ENCODE results near the gene AKR1A1.
"Not testable (repeated sequence)": the region's sequence is repeated elsewhere in the genome, so short reads cannot be mapped to it uniquely, and the experiment has no call there.

Gene AKR1A1

GRCh38 chr1:45523975-45524374 lies 26.7 kb upstream of the AKR1A1 start:
- not testable (repeated sequence) for DNase-seq

DNA sequence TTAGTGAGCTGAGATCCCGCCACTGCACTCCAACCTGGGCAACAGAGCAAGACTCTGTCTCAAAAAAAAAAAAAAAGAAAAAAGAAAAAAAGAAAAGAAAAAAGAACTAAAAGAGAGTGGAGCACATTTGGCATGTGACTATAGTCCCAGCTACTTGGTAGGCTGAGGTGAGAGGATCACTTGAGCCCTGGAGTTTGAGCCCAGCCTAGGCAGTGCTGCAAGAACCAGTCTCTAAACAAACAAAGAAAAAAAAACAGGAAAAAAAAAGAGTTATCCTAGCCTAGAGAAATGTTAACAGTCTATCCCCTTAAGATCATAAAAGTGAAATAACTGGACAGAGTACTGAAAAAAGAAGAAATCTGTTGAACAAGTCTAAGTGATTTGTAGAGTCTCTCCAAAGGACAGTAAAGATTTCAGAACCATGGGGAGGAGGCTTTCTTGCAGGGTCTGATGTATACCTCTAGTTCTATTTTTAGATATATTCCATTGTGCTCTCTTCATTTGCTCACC lies 24.4 kb upstream of the AKR1A1 start:
- DNase-seq, result no peak

GRCh38 chr1:45530632-45531135 lies 19.9 kb upstream of the AKR1A1 start:
- DNase-seq, result no peak

DNA sequence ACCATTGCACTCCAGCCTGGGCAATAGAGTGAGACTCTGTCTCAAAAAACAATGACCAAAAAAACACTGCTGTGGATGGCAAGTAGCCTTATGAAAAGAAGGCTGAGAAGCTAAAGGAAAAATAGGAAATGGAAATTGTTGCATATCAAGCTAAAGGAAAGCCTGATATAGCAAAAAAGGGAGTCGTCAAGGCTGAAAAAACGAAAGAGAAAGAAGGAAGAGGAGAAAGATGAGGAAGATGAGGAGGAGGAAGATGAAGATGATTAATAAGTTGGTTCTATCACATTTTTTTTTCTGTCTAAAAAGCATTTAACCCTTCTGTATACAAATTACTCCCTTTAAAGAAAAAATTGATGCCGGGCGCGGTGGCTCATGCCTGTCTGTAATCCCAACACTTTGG lies 18.8 kb upstream of the AKR1A1 start:
- no peak for DNase-seq

GRCh38 chr1:45535988-45536766 lies 14.4 kb upstream of the AKR1A1 start:
- DNase-seq, result no peak

GRCh38 chr1:45536886-45537285 lies 13.7 kb upstream of the AKR1A1 start:
- no peak for DNase-seq

DNA sequence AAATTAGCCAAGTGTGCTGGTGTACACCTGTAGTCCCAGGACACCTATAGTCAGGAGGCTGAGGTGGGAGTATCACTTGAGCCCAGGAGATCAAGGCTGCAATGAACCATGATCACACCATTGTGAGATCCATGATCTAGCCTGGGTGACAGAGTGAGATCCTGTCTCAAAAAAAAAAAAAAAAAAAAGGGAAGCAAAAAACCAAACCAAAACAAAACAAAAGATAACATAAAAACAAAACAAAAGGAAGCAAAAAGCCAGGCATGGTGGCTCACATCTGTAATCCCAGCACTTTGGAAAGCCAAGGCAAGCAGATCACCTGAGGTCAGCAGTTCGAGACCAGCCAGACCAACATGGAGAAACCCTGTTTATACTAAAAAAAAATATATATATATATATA lies 9.4 kb upstream of the AKR1A1 start:
- no peak for DNase-seq

DNA sequence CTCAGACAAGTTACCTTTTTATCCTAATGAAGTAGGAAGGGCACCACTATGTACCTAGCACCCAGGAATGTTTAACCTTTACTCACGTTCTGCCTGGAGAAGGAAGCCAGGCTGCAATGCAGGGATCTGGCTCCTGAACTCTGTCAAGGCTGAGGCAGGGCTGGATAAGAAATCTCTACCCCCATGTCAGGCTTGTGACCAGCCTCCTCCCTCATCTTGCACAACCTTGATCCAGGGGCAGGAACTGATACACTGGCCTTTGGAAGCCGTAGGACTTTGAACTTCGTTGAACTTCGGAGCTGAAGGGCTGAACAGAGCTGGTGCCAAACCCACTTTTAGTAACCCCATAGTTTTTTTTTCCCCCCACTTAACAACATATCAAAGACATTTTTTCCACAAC lies 8.0 kb upstream of the AKR1A1 start:
- no peak for DNase-seq

DNA sequence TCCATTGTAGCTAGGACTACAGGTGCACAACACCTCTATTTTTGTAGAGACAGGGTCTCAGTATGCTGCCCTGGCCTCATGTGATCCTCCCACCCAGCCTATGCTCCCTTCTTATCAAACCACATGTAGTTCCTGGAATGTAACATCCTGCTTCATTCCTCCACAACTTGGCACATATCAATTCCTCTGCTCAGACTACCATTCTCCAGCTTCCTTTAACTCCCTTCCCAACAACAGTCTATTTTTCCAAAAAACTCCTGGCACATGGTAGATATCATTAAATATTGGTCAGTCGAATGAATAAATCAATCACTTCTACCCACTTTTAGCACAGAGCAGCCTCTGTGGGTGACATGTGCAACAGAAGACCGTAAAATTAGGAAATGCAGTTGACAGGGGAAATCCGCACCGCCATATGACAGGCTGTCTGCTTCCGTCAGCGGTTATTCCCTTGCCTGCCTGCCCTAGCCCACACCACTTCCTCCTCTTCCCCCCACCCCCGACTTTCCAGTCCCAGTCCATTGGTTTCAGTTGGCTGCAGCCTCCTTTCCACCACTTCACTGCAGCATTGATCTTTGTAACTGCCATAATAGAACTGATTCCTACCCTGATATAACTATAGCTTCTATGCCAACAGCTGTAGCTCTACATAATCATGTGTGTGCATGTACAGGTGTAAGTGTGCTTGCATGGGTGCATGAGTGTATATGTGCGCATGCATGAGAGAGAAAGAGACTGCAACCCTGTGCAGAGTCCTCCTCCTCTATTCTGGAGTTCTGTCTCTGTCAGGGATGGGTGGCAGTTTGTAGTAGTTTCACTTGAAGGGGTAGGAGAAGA lies 6.8 kb upstream of the AKR1A1 start:
- peak; percentile 98 for DNase-seq

DNA sequence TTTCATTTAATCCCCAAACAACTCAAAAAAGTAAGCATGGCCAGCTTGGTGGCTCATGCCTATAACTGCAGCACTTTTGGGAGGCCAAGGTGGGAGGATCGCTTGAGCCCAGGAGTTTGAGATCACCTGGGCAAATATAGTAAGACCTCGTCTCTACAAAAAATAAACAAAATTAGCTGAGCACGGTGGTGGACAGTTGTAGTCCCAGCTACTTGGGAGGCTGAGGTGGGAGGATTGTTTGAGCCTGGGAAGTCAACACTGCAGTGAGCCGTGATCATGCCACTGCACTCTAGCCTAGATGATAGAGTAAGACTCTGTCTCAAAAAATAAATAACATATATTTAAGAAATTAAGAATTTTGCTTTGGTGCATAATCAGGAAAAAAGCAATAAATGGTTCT lies 6.1 kb upstream of the AKR1A1 start:
- no peak for DNase-seq

DNA sequence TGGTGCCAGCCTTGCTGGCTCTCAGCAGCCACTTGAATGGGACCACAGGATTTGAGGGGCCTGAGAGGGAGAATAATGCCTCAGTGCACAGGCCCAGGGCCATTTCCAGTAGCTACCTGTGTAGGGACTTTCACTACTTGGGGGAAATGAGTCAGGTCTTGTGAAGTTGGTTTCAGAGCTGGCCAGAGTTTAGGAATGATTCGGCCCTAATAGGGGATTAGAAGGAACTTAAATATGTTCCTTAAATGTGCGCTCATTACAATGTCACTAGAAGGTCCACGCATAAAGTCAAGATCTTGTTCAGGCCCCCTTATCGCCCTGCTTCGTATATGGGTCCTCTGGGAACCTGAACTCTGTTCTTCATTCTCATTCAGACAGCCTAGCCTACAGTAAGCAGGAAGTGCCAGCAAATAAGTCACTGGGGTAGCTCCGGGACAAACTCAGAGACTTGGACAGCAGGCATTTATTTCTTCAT lies 5.6 kb upstream of the AKR1A1 start:
- DNase-seq, result no peak

GRCh38 chr1:45545553-45546310 lies 4.9 kb upstream of the AKR1A1 start:
- DNase-seq, result no peak

- DNase-seq, result no peak
Observed at GRCh38 chr1:45551684-45552083, 1.1 kb downstream of the AKR1A1 start.

GRCh38 chr1:45552331-45552730 lies 1.7 kb downstream of the AKR1A1 start:
- no peak for DNase-seq

GRCh38 chr1:45554198-45554597 lies 3.6 kb downstream of the AKR1A1 start:
- DNase-seq, result no peak

- DNase-seq, result no peak
Observed at GRCh38 chr1:45557422-45557944, 6.9 kb downstream of the AKR1A1 start.

DNA sequence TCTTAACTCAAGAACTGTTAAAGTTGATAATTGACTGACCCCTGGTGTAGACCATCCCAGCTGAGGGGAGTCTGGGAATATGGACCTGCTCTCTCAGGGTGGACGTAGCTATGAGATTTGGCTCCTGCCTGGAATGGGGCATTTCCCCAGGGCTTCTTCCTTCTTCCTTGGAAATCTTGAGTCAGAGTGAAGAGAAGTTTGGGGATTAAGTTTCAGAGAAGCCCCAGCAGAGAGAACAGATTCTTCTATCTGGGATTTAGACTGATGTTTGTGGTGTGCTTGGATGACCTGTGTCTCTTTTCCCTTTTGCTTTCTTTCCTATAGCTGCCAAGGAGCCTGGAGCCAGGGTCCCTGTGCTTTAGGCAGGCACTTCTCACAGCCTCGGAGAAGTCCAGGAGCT lies 13.2 kb downstream of the AKR1A1 start:
- no peak for DNase-seq

GRCh38 chr1:45566722-45567121 lies 16.1 kb downstream of the AKR1A1 start:
- DNase-seq, result no peak

GRCh38 chr1:45567911-45568310 lies 17.3 kb downstream of the AKR1A1 start:
- DNase-seq, result no peak

DNA sequence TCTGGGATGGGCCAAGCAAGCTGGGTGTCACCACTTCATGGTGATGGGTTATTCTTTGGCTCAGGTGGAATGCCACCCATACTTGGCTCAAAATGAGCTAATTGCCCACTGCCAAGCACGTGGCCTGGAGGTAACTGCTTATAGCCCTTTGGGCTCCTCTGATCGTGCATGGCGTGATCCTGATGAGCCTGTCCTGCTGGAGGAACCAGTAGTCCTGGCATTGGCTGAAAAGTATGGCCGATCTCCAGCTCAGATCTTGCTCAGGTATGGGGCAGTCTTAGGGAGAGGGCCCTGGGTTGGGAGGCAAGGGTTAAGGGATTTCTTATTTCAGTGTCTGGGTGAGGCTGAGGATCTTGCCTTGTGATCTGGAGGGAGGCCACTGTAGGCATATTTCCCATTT lies 17.8 kb downstream of the AKR1A1 start:
- no peak for DNase-seq

- no peak for DNase-seq
Observed at GRCh38 chr1:45569571-45569961, 18.9 kb downstream of the AKR1A1 start.

DNA sequence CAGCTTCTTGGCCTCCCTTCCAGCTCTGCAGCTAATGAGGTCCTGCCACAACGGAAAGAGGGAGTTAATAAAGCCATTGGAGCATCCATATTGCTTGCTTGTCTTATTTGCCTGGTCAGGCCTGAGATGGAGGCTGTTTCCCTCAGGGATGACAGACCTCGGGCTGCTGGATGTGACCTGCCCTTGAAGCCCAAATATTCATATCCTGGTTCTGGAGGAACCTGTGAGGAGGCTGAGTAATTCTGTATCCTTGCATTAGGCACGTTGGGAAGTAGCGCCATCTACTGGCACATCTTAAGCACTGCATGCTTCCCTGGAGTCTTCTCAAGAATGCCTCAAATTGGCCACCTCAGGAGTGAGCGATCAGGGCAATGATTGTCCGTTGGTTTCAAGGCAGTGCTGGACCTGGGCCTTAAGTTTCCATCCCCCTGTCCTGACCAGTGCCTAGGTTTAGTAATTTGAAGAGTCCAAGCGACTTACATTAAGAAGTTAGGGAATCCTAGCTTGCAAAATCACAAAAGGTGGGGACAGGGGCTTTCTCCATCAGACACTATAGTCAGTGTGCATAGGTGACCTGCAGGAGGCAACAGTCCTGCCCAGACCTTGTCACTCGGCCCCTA lies 19.4 kb downstream of the AKR1A1 start:
- DNase-seq, result peak; percentile 63
